BE2C (cell line): Measurements from ENCODE around the gene CACNA1D.

ENCODE experiments used
- DNase-seq: peaks from one replicate; pipeline ENCODE4 v3.0.0-alpha.2; 2020
- H3K27me3 ChIP-seq: fragments of 250-450 bp; sonication (Bioruptor Pico); 2 replicates; pipeline ENCODE4 v1.5.1; 2020; ENCODE audit warnings: mild to moderate bottlenecking
- H3K36me3 ChIP-seq: fragments of 250-450 bp; sonication (Bioruptor Pico); 2 replicates; pipeline ENCODE4 v1.5.1; 2020; ENCODE audit warnings: mild to moderate bottlenecking
- H3K4me1 ChIP-seq: fragments of 250-450 bp; sonication (Bioruptor Pico); 2 replicates; pipeline ENCODE4 v1.5.1; 2020
- H3K4me3 ChIP-seq: 2 replicates; pipeline ENCODE4 v1.5.1; 2011; ENCODE audit warnings: low read depth, low read length
- H3K9me3 ChIP-seq: fragments of 250-450 bp; sonication (Bioruptor Pico); 2 replicates; pipeline ENCODE4 v1.5.1; 2020
- CTCF ChIP-seq: IDR thresholded peaks from 2 replicates; pipeline ENCODE4 v1.5.1; 2012; ENCODE audit warnings: mild to moderate bottlenecking, low read depth, low read length

Gene CACNA1D

DNA sequence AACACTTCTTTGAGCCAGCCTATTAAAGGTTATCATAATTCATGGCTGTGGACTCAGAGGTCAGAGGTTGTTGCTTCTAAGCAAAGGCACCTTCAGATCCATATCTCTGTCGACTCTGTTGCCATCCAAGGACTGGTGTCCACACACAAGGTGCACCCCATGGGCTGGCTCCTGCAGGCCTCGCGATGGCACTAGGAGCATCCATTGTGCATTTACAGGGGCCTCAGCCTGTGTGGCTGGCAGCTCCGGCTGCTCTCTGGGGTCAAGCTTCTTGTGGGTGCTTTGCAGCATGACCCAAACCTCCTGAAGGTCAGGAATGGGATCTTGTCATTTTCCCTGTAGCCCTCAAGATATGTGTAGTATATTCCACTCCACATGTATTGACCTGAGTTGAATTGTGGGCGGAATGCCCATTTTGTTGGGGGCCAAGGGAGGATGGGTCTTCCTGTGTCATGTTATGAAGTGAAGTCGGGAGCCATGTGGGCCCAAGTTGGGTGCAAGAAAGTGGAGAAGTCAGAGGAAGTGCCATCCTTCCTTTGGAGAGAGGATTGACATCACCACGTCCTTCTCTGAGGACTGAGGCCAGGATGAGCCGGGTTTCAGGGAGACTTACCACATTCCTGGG lies 308.0 kb downstream of the CACNA1D start:
- Histone ChIP-seq H3K9me3 (no peaks in the 10 kb centered on the region), H3K27me3 (no peaks in the 10 kb centered on the region), H3K4me1 (no peaks in the 10 kb centered on the region), H3K36me3 (no peaks in the 10 kb centered on the region), H3K4me3 (no peak overlapping the region)
- TF ChIP-seq CTCF: no peak
- DNase-seq: no peak

GRCh38 chr3:53803124-53803815 lies 308.9 kb downstream of the CACNA1D start:
- H3K9me3 ChIP-seq: no peaks in the 10 kb centered on the region
- no peak for DNase-seq
- no peak for TF ChIP-seq CTCF
- H3K27me3 ChIP-seq: no peaks in the 10 kb centered on the region
- no peaks in the 10 kb centered on the region for H3K36me3 ChIP-seq
- no peak overlapping the region for H3K4me3 ChIP-seq
- no peaks in the 10 kb centered on the region for H3K4me1 ChIP-seq

GRCh38 chr3:53803816-53804695 lies 309.6 kb downstream of the CACNA1D start:
- Histone ChIP-seq H3K27me3 (no peaks in the 10 kb centered on the region), H3K9me3 (no peaks in the 10 kb centered on the region), H3K4me3 (no peak overlapping the region), H3K4me1 (no peaks in the 10 kb centered on the region), H3K36me3 (no peaks in the 10 kb centered on the region)
- no peak for DNase-seq
- no peak for TF ChIP-seq CTCF

DNA sequence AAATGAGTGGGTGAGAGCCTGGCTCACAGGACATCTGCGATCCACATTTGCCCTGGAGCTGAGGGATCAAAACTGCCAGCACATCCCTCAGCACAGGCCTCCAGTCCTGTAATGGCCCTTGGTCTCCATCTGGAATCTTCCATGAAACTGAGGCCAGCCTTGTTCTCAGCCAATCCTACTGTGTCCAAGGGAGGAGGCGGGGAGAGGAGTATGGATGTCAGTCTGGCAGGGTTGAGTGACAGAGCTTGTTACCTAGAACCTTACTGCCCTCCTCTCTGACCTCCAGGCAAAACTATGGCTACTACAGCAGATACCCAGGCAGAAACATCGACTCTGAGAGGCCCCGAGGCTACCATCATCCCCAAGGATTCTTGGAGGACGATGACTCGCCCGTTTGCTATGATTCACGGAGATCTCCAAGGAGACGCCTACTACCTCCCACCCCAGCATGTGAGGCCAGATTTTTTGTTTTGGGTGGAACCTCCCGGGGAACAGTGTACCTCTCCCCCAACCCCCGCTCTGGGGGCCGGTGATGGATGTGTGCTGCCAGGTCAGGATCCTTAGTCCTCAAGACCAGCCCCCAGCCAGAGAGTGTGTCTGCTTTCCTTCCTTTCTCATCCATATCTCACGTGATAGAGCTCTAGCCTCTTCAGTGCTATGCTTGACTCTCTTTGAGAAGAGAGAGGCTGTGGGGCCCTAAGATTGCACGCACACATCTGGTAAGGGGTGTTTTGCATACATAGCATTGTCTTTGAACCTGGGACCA lies 310.5 kb downstream of the CACNA1D start:
- Histone ChIP-seq H3K36me3 (no peaks in the 10 kb centered on the region), H3K4me1 (no peaks in the 10 kb centered on the region), H3K27me3 (no peaks in the 10 kb centered on the region), H3K4me3 (no peak overlapping the region), H3K9me3 (no peaks in the 10 kb centered on the region)
- no peak for DNase-seq
- no peak for TF ChIP-seq CTCF

- Histone ChIP-seq H3K36me3 (no peaks in the 10 kb centered on the region), H3K4me3 (no peak overlapping the region), H3K27me3 (no peaks in the 10 kb centered on the region), H3K9me3 (no peaks in the 10 kb centered on the region), H3K4me1 (no peaks in the 10 kb centered on the region)
- no peak for DNase-seq
- no peak for TF ChIP-seq CTCF
Measured at GRCh38 chr3:53805463-53806159, 311.2 kb downstream of the CACNA1D start.
